ENCODE data around the gene POMT2.

DNA sequence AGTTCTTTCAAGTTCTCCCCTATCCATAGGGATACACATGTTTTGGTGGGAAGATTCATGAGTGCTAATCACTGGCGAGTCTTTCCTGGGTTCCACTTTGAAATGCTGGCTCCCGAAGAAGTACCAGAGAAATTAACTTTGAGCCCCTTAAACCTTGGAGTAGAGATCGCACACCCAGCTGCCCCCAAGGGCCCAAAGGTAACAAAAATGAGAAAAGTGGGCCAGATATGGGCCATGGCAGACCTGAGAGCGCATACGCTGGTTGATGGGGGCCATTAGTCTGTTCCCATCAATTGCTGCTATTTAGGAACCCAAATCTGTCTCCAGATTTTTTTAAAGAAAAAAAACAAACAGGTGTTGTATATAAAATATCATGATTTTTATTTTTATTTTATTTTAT lies 2.3 kb upstream of the POMT2 start:
- TF ChIP-seq, protein P1, sequence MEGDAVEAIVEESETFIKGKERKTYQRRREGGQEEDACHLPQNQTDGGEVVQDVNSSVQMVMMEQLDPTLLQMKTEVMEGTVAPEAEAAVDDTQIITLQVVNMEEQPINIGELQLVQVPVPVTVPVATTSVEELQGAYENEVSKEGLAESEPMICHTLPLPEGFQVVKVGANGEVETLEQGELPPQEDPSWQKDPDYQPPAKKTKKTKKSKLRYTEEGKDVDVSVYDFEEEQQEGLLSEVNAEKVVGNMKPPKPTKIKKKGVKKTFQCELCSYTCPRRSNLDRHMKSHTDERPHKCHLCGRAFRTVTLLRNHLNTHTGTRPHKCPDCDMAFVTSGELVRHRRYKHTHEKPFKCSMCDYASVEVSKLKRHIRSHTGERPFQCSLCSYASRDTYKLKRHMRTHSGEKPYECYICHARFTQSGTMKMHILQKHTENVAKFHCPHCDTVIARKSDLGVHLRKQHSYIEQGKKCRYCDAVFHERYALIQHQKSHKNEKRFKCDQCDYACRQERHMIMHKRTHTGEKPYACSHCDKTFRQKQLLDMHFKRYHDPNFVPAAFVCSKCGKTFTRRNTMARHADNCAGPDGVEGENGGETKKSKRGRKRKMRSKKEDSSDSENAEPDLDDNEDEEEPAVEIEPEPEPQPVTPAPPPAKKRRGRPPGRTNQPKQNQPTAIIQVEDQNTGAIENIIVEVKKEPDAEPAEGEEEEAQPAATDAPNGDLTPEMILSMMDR (conservative IDR thresholded peaks at IDR 0.05 in 1 of 2, IDR thresholded peaks at IDR 0.05 in 1 of 2; ENCODE audit: low read depth in 1 of 2, low read length in 2 of 2): no peak
- TF ChIP-seq EZH2 (IDR thresholded peaks at IDR 0.05; ENCODE audit: low read length, missing control alignments): no peak
